Mucosa of descending colon (tissue), 3 donors: ENCODE results near the gene ANKMY1. TPM values are rescaled to one million over a fixed set of nuclear protein-coding genes. Genes with fewer than 3 reads are reported as not detected.

Experiments used
- ATAC-seq: fragments of 200-7000 bp; cut with Tn5 transposase; one replicate; pipeline ENCODE4 v1.9.1; 2020; ENCODE audit warnings: mild to moderate bottlenecking, moderate library complexity
- DNase-seq, 3 donors: peaks; one replicate each; pipeline ENCODE4 v3.0.0-alpha.2; 2020
- H3K36me3 ChIP-seq: fragments of 200-600 bp; one replicate; pipeline ENCODE4 v1.8.0; 2021; ENCODE audit warnings: low read depth, mild to moderate bottlenecking
- H3K4me1 ChIP-seq: fragments of 200-600 bp; one replicate; pipeline ENCODE4 v1.8.0; 2021; ENCODE audit warnings: low read depth, mild to moderate bottlenecking
- H3K4me3 ChIP-seq: fragments of 200-600 bp; one replicate; pipeline ENCODE4 v1.8.0; 2021; ENCODE audit warnings: mild to moderate bottlenecking
- H3K9me3 ChIP-seq: fragments of 200-600 bp; one replicate; pipeline ENCODE4 v1.8.0; 2021; ENCODE audit warnings: mild to moderate bottlenecking
- CTCF ChIP-seq: fragments of 200-600 bp; IDR thresholded peaks from one replicate; pipeline ENCODE4 v1.8.0; 2022; ENCODE audit warnings: antibody characterized with exemption, mild to moderate bottlenecking
- intact Hi-C, 2 donors: fragments of 100-400 bp; cut with DNase I in 1 of 2; cut with micrococcal nuclease in 1 of 2; formaldehyde crosslinking; loops; one replicate each; pipeline versions ENCODE4 v1.11.0 to v1.11.1; 2022; cut with DNase I, micrococcal nuclease
- total RNA-seq, 3 donors: library from RNA; stranded (reverse); fragmentation: NEBNext Ultra II Directional in 2 of 3; extraction: Animal tissue kit (Norgen Biotek cat#: 25700) in 2 of 3; gene quantifications; one replicate each; pipeline versions ENCODE4 v1.2.1 to v1.2.4, GENCODE V29; 2021 to 2023
- donor health status: DM: no; HTN: no; CAD: no; lungs with moderate emphysema.
- donor health status: DM: no; HTN: no; CAD: no.
- donor health status: DM: no; HTN: yes; CAD: no.

The ANKMY1 gene
- total RNA-seq, 3 donors from 2014 or later: 23.0 to 32.7 (median 23.5) TPM

GRCh38 chr2:240503848-240504247 is 53.9 kb downstream of the ANKMY1 start:
- DNase-seq: no peak
- Histone ChIP-seq H3K4me1 (no peaks in the 10 kb centered on the region), H3K9me3 (no peaks in the 10 kb centered on the region), H3K36me3 (no peaks in the 10 kb centered on the region), H3K4me3 (no peak overlapping the region)
- ATAC-seq: no peak
- intact Hi-C loops: no loop called here
- no peak for TF ChIP-seq CTCF

- DNase-seq: no peak
- Histone ChIP-seq H3K36me3 (no peaks in the 10 kb centered on the region), H3K4me1 (no peaks in the 10 kb centered on the region), H3K4me3 (no peak overlapping the region), H3K9me3 (no peaks in the 10 kb centered on the region)
- TF ChIP-seq CTCF: no peak
- no peak for ATAC-seq
- intact Hi-C loops: no loop called here
These were observed 54.4 kb downstream of the ANKMY1 start for GRCh38 chr2:240503375-240503774.

- no peaks in the 10 kb centered on the region for H3K4me1 ChIP-seq
- ATAC-seq: no peak
These were observed 55.2 kb downstream of the ANKMY1 start for GRCh38 chr2:240502430-240503121.

GRCh38 chr2:240502059-240502429 is 55.7 kb downstream of the ANKMY1 start:
- Histone ChIP-seq H3K9me3 (no peaks in the 10 kb centered on the region), H3K36me3 (no peaks in the 10 kb centered on the region), H3K4me3 (no peak overlapping the region), H3K4me1 (no peaks in the 10 kb centered on the region)
- DNase-seq: no peak
- intact Hi-C loops: no loop called here
- no peak for ATAC-seq
- no peak for TF ChIP-seq CTCF

More at GRCh38 chr2:240502430-240503121, 55.2 kb downstream of the ANKMY1 start:
- no peaks in the 10 kb centered on the region for H3K9me3 ChIP-seq
- intact Hi-C loops: no loop called here
- H3K4me3 ChIP-seq: no peak overlapping the region
- DNase-seq: no peak
- no peaks in the 10 kb centered on the region for H3K36me3 ChIP-seq
- TF ChIP-seq CTCF: no peak

- DNase-seq (no peak), ATAC-seq (no peak)
- H3K36me3 ChIP-seq: no peaks in the 10 kb centered on the region
- intact Hi-C loops: no loop called here
- H3K4me3 ChIP-seq: no peak overlapping the region
- H3K4me1 ChIP-seq: no peaks in the 10 kb centered on the region
- no peaks in the 10 kb centered on the region for H3K9me3 ChIP-seq
- no peak for TF ChIP-seq CTCF
These were observed 56.2 kb downstream of the ANKMY1 start for GRCh38 chr2:240501531-240501991.
